HEK293T (cell line): ENCODE measurements around the gene ATXN8OS.

ENCODE experiments used
- SP1 ChIP-seq: fragments of 450-650 bp; IDR thresholded peaks from 2 replicates; pipeline ENCODE4 v1.6.1; 2017
- TARDBP ChIP-seq: fragments of 450-650 bp; IDR thresholded peaks from 2 replicates; pipeline ENCODE4 v1.6.1; 2016

- TF ChIP-seq TARDBP (no peak), SP1 (no peak)
Measured at GRCh38 chr13:70171151-70171550, 63.5 kb downstream of the ATXN8OS start.
